HCT116 (cell line): Measurements from ENCODE around the gene DIP2C.

Source experiments
- CBX3 ChIP-seq: IDR thresholded peaks from 2 replicates; pipeline ENCODE4 v1.6.1; 2012; ENCODE audit warnings: low read depth
- POLR2A ChIP-seq: IDR thresholded peaks from 2 replicates; pipeline ENCODE4 v1.7.0; 2011; ENCODE audit warnings: borderline replicate concordance; ENCODE audit not compliant: insufficient read depth, insufficient read length; ENCODE audit errors: extremely low read depth
- SP1 ChIP-seq: IDR thresholded peaks from 2 replicates; pipeline ENCODE4 v1.6.1; 2012; ENCODE audit warnings: low read depth

- TF ChIP-seq CBX3 (no peak), POLR2A (no peak), SP1 (no peak)
Observed at GRCh38 chr10:476455-476780, 213.1 kb downstream of the DIP2C start.
